GM10847 (cell line): ENCODE data around the gene PIP5K1C.

Source experiments
- POLR2A ChIP-seq: IDR thresholded peaks from 2 replicates; pipeline ENCODE4 v1.6.1; 2011; ENCODE audit not compliant: insufficient read length; ENCODE audit errors: extremely low read depth

PIP5K1C gene

DNA sequence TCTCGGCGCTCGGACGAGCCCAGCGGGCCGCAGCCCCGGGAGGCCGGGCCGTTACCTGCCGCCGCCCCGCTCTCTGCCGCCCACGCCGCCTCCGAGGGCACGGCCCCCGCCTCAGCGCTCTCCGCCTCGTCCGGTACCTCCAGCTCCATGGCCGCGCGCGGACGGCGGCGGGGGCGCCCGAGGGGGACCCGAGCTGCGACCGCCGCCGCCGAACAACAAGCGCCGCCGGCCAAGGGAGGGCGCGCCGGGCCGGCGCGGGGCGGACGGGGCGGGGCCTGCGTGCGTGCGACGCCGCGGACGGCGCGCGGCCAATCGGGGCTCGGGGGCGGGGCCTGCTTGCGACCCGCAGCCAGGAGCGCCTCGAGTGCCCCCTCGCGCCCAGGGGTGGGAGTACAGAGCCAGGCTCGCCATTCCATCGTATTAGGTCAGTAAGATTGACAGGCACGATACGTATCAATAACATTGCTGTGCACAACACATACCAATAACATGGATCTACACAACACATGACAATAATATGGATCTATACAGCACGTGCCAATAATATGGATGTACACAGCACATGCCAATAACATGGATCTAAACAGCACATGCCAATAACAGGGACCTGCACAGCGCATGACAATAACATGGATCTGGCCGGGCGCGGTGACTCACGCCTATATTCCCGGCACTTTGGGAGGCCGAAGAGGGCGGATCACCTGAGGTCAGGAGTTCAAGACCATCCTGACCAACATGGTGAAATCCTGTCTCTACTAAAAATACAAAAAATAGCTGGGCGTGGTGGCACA, at the start of gene PIP5K1C:
PIP5K1C (minus strand) TSS at position 227 of the 791 bp plus-strand sequence; CDS start at position 149, 78 bp downstream.
- peak; percentile 32 for TF ChIP-seq POLR2A

GRCh38 chr19:3748965-3749364, 48.7 kb upstream of the PIP5K1C start:
- no peak for TF ChIP-seq POLR2A

DNA sequence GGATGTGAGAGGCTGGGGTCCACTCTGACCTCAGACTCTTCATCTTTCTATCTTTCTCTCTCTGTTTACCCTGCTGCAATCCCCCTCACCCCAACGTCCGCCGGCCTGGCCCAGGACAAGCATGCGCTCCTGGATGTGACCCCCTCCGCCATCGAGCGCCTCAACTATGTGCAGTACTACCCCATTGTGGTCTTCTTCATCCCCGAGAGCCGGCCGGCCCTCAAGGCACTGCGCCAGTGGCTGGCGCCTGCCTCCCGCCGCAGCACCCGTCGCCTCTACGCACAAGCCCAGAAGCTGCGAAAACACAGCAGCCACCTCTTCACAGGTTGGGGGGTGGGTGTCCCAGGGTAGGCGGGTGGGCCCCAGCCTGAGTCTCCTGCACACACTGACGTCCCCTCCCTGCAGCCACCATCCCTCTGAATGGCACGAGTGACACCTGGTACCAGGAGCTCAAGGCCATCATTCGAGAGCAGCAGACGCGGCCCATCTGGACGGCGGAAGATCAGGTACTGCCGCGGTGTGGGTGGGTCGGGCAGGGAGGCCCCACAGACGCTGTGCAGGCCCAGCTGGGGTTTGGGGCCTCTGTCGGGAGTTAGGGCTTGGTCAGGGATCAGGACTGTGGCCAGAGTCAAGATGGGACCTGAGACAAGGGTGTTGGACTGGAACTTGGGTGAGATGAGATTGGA, 46.2 kb upstream of the PIP5K1C start:
- TF ChIP-seq POLR2A: no peak

- TF ChIP-seq POLR2A: no peak
Observed at GRCh38 chr19:3745363-3746045, 45.2 kb upstream of the PIP5K1C start.

DNA sequence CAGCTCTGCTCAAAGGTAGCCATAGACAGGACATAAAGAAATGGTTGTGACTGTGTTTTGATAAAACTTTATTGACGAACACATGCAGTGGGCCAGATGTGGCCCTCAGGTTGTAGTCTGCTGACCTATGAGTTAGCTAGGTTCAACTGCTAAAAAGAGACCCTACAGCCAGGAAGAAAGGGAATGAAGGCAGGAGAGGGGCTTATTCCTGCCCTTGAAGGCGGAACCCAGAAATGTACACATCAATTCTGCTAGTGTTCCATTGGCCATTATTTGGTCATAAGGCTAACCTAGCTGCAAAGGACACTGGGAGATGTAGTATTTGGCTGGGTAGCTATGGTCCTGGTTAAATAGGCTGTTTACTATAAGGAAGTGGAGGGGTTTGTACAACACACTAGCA, 43.2 kb upstream of the PIP5K1C start:
- no peak for TF ChIP-seq POLR2A

DNA sequence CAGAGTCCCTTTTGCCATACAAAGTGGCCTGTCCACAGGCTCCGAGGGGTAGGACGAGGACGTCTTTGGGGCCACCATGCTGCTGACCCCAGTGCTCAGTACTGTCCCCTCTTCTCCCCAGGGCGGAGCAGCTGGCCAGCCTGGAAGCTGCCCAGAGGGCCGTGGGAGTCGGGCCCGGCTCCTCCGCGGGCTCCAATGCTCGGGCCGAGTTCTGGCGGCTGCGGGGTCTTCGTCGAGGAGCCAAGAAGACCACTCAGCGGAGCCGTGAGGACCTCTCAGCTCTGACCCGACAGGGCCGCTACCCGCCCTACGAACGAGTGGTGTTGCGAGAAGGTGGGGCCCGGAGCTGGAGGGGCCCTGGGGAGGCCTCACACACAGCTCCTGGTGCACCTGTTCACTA, 40.2 kb upstream of the PIP5K1C start:
- no peak for TF ChIP-seq POLR2A

GRCh38 chr19:3738477-3739220, 38.4 kb upstream of the PIP5K1C start:
- no peak for TF ChIP-seq POLR2A

GRCh38 chr19:3737487-3738205, 37.4 kb upstream of the PIP5K1C start:
- TF ChIP-seq POLR2A: no peak

DNA sequence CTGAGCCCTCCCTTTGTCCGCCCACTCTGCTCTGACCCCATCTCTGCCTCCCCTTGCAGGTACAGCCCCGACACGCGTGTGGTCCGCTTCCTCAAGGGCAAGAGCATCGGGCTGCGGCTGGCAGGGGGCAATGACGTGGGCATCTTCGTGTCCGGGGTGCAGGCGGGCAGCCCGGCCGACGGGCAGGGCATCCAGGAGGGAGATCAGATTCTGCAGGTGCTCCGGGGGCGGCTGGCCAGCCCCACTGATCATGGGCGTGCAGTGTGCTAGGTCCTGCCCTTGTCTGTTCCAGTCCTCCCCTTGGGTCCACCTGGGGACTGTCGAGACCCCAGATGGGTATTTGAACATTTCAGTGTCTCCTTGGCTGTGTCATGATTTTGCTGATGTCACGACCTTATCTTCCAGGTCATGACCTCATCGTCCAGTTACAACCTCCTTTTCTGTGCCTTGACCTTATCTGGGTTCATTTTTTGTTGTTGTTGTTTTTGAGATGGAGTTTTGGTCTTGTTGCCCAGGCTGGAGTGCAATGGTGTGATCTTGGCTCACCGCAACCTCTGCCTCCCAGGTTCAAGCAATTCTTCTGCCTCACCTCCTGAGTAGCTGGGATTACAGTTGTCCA, 35.9 kb upstream of the PIP5K1C start:
- no peak for TF ChIP-seq POLR2A

GRCh38 chr19:3734310-3734600, 34.0 kb upstream of the PIP5K1C start:
- TF ChIP-seq POLR2A: no peak

- no peak for TF ChIP-seq POLR2A
Observed at GRCh38 chr19:3733549-3734309, 33.5 kb upstream of the PIP5K1C start.

DNA sequence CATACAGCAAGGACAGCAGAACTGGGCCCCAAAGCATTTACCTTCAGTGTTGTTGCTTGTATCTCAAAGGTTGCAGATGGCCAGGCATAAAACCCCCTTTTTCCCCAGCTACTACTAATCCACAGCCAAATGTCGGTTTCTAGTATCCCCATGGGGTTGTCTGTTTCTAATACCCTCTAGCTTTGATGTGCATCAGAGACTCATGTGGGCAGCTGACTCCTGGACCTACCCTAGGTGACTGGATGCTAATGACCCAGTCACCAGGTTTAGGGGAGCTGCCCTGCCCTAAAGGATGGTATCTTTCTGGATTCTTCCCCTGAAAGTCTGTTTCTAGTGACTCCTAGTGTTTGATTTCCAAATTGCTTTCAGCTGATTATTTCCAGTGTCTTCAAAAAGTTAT, 31.8 kb upstream of the PIP5K1C start:
- TF ChIP-seq POLR2A: no peak

GRCh38 chr19:3730457-3730958, 30.2 kb upstream of the PIP5K1C start:
- TF ChIP-seq POLR2A: no peak

DNA sequence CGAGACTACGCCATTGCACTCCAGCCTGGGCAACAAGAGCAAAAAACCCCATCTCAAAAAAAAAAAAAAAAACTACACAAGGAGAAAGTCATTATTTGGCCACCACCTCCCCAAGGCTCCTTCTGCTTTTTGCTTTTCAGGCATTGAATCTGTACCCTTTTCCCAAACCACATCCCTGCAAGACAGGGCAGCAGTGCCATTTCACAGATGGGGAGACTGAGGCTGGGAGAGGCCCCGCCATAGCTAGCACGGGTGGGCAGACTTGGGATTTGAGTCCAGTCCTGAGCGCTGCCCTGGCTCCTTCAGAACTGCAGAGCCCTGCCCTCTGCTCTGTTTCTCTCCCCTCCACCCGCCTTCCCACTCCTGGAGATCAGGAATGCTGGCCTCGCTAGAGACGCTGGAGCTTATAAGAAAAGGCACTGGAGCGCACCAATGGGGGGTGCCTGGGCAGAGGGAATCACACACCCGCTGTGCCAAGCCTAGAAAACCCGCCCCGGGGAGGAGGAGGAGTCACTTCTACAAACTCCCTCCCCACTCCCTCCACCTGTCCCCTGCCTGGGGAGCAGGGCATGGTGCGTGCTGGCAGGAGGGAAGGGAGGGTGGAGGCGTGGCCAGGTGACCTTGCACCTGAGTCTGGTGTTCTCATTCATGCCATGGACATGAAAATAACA, 25.5 kb upstream of the PIP5K1C start:
- TF ChIP-seq POLR2A: no peak
